NCI-H2196 treated with DMSO at 0.1 percent for 48 hours (cell line): ENCODE measurements around the gene ST8SIA2.

Experiments used
- DNase-seq: peaks from one replicate; lab custom pipeline; 2025; ENCODE audit not compliant: unreplicated experiment; lab: John Stamatoyannopoulos, UW

ST8SIA2 gene, protein sequence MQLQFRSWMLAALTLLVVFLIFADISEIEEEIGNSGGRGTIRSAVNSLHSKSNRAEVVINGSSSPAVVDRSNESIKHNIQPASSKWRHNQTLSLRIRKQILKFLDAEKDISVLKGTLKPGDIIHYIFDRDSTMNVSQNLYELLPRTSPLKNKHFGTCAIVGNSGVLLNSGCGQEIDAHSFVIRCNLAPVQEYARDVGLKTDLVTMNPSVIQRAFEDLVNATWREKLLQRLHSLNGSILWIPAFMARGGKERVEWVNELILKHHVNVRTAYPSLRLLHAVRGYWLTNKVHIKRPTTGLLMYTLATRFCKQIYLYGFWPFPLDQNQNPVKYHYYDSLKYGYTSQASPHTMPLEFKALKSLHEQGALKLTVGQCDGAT

DNA sequence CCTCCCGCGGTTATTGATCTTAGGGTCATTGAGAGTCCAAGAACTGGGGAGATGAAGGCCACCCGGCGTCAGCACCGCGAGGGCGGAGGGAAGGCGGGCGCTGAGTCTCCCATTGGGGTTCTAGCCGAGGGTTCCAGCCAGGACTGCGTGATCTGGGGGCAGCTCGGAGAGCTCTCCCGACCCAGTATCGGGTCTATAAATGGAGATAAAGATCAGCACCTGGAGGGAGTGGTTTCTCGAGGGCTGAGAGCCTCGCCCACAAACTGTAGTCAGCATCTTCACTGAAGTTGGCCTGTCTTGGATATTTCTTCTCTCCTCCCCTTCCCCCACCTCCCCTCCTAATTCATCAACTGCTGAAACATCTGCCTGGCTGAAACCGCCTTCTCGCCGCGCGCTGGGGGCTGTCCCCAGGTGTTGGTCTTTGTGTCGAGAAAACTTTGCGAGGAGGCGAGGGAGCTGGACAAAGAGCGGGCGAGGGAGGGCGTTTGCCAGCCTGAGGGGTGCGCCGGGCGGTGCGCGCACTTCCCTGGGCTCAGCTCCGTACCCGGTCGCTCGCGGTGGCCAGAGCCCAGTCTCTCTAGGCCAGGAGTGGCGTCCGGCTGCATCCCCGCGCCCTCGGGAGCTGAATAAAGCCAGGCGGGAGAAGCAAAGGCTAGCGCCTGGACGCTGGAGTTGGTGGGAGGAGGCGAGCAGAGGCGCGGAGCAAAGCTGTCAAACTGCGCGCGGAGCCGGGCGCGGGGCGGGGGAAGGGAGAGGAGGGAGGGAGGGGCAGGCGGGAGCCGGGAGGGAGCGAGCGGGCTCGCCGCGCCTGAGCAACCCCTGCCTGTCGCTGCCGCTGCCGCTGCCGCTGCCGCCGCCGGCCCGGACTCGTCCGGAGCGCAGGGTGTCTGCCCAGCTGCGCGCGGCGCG lies at the start of gene ST8SIA2:
TSS of gene ST8SIA2 (plus strand) at position 811 of the 909 bp plus-strand sequence. CDS start 184 bp downstream, outside the sequence.
- no peak for DNase-seq

DNA sequence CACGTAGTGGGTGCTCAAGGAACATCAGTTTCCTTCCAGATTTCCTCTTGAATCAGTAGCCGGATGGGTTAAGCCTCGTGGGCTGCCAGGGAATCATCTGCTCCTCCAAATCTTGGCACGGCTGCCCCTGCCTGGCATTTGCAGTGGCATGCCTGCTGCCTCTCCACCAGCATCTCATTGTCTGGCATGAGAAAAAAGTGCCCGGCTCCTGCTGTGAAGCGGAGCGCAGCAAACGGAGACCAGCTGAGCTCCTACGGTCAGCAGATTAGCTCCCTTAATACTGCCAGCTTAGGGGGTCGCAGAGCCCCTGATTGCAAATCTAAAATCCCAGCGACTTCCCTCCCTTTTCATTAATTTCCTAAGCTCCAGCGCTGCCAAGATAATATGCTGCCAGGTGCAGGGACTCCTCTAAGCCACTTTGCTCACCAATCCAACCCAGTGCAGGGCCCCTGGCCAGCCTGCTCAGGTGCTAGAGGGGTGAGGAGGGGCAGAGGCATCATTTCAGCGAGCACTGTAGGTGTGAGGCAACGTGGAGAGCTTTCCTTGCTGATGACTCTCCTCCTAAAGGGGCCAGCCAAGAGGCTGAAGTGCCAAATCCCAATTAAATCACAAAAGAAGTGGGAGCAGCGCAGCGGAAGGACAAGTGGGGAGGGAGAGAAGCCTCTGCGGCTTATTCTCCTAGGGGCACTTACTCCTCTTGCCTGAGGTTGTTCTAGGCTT lies 49.6 kb upstream of the ST8SIA2 start:
- peak; percentile 8 for DNase-seq

DNA sequence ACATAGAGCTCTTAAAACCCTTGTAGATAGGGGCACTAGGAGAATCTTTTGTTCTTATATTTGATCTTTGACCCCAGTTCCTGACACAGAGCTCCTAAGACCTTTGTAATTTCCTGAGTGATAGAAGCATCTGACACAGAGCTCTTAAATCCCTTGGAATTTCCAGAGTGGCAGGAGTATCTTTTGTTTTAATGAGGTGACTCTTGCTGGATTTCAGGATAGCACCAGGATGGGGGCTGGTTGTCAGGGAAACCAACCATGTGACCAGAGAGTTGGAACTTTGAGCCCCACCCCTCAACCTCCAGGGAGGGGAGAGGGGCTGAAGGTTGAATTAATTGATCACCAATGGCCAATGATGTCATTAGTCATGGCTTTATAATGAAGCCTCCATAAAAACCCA lies 47.6 kb upstream of the ST8SIA2 start:
- DNase-seq = no peak

DNA sequence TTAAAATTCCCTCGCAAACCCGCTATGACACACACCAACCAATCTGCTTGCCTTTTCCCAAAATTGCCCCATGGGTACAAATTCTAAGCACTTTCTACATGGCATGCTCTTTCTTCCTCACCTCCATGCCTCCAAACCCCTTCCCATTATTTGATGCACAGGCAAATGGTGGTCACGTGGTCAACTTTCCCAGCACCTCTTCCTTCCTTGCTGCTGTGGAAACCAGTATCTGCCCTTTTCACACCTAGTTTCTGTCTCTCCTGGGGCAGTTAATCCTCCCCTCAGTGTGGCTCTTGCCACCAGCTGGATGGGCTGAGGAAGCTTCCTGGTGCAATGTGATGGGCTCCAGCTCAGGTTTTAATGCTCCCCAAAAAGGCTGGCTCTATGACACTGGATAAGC lies 38.4 kb upstream of the ST8SIA2 start:
- DNase-seq = no peak

DNA sequence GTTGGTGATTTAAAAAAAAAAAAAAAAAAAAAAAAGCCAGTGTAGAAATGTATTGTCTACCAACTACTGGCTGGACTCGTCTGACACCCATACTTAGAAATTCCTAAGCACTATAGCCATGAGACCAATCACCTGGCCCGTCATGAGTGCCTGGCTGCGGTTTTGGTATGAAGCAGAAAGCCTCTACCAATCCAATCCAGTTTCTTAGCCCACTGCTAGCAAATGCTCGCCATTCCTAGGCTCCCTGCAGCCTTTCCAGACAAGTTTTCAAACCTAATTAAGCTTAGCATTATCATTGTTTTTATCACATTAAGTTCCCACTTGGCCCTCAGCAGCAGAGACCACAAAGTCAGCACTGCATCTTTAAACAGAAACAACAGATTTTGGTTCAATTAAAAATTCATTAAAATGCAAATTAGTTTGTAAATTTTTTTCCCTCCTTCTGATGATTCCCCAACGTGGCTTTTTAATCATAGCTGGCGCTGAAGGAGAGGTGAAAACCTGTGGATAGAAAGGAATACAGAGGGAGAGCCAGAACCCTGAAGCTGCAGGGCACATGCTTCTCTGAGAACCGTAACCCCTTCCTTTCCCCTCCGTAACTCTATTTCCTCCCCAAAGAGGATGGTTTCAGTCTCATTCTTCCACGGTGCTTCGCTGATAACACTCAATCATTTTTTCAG lies 32.2 kb upstream of the ST8SIA2 start:
- DNase-seq = no peak

DNA sequence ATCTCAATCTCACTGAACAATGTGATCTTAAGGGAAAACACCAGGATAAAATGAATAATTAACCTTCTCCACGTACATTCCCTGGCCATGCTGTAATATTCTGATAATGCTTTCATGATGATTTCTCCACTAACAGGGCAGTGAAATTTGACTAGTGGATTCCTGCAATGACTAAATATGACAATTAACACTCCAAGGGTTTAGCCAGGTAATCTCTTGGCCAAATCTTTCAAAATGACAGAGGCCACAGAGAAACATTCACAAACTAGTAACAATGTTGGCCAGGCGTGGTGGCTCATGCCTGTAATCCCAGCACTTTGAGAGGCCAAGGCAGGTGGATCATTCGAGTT lies 31.7 kb upstream of the ST8SIA2 start:
- no peak for DNase-seq

DNA sequence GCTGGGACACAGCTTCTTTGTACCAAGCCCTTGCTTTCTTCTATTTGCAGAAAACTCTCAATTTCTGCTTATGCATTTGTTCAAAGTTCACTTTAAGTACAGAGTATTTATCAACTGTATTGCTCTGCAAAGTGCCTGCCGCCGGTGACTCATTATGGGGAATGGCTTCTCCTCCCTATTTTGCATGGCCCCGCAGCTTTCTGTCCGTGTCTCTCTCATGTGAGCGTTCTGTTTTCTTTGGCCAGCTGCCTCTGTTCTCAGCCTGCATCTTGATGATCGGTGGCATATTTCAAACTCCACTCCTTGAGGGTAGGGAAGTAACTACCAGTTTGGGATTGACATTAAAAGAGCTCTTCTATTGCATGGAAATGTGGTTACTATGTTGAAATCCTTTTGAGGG lies 28.6 kb upstream of the ST8SIA2 start:
- no peak for DNase-seq

DNA sequence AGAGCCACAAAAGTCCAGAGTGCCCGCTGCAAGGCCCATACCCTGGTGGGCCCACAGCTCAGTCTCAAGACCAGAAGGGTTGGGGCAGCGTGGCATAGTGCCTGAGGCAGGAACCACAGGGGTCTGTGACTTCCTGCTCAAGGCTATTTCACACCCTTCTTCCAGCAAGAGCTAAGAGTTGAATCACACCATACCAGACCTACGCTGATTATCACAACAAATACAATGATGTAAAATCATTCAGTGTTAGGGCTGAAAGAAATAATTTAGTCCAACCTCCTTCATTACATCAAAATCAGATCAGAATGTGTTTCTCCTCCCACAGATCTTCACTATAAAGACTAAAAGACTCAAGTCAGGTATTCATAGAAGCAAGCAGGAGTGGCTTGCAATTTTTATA lies 27.8 kb upstream of the ST8SIA2 start:
- no peak for DNase-seq

DNA sequence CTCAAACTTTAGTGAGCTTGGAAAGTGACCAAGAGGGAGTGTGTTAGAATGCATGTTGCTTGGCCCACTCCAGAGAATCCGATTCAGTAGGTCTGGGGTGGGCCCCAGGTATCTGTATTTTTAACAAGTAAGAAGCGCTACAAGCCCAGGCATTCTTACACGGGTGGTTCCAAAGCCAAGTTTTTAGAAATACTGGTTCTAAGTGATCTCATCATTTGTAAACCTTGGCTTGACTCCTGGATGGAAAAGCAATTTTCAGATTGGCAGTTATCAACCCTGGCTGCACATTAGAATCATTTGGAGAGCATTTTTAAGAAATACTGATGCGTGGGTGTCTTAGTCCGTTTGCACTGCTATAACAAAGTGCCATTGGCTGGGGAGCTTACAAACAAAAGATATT lies 27.3 kb upstream of the ST8SIA2 start:
- no peak for DNase-seq

DNA sequence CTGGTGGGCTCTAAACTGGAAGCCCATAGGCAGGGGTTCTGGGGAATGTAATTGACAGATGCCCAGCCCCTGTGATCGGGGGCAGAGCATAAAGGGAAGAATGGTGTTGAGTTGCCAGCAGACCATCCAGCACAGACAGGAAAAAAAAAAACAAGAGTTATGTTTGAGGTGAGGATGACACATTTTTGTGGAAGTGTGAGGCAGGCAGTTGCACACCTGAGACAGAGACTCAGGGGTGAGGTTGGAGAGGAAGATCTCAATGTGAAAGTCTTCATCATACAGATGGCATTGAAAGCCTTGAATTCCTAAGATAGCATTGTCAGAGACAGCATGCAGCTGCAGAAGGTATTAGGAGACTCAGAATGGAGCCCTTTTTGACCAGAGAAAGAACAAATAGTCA lies 18.6 kb upstream of the ST8SIA2 start:
- DNase-seq = no peak

DNA sequence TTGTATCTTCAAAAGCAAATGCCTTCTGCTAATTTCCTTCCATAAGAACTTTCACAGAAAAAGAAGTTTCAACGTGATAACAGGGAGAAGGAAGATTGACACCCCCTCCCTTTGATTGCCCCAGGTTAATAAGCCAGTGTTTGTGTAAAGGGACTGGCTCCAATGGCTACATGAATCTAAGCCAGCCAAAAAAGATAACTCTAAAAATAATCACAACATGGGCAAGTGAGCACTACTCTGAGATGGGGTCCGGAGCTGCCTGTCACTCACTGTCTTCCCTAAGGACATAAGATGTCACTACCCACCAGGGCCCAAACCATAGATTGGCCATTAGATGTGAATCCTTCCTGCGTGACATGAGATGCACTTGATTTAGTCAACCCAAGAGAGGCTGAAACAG lies 17.6 kb upstream of the ST8SIA2 start:
- no peak for DNase-seq

DNA sequence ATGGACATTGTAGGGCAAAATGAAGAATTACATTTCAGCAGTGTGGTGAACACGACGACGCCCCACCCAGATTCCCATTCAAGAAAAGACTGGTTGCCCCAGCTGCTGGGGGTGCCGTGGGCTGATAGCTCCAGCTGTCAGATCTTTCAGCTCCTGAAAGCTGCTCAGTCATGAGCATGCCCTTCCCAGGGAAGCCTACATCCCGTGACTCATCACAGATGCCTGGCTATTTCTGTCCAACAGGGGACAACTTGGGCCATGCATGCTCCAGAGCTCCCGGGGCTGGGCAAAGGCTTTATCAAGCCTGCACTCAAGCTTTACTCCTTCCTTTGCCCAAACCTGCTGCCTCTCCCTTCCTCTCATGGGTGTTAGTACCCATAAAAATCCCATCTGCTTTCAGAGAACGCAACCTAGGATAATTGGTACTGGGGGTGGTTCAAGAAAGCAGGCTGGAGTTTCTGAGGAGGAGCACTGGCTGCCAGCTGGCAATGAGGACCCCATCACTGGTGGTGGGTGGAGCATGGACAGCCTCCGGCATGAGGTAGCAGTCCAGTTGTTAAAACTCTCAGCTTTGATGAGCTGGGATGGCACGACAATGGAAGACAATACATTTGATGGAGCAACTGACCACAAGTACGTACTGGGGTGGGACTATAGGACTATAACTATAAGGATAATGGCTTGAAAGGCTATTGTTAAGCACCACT lies 16.4 kb upstream of the ST8SIA2 start:
- DNase-seq = no peak

DNA sequence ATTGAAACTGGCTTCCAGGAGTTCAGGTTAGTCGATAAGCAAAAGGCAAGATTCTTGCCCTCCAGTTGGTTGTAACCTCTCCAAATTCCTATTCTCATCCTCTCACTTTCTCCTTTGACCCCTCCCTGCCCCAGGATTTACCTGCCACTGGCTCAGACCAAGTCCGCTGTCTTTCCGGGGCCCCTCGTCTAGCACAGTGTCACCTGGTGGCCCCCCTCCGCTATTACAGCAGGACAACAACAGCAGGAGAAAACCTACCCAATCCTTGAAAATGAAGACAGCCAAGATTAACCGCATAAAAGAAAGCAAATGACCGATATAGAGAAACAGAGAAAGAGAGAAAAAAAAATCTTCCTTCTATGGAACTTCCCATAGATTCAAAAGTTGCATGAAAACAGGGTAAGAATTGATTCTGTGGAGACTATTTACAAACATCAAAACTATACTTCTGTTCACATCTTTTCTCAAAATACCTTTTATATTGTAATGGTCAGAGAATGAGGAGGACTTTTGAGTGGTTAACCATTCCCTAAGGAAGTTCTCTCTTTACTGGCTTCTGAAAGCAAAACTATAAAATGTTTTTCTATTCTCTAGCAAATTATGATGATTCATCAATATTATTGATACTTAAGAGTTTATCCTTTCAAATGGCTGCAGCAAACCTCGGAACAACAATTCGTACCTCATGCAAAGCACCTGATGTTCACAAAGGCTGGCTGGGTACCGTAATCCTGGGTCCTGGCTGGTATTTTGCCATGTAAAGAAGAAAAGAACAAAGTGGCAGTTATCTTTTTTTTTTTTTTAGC lies 10.0 kb upstream of the ST8SIA2 start:
- no peak for DNase-seq

DNA sequence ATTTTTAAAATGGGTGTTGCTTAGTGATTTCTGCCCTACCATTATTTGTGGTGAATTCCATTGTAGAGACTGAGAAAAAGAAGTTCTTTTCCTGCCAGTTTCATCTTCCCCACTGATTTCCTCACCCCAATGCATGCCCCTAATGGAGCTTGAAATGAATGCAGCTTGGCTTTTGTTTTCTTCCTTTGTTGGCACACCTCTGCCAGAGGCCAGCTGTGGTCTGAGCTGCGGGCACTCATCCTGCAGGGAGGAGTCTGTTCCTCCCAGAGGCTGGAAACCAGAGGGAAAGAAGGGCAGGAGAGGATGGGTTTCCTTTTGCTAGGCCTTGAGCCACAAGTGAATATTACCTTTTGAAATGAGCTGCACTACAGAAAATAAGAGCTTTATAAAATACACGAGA lies 9.3 kb upstream of the ST8SIA2 start:
- DNase-seq = no peak

DNA sequence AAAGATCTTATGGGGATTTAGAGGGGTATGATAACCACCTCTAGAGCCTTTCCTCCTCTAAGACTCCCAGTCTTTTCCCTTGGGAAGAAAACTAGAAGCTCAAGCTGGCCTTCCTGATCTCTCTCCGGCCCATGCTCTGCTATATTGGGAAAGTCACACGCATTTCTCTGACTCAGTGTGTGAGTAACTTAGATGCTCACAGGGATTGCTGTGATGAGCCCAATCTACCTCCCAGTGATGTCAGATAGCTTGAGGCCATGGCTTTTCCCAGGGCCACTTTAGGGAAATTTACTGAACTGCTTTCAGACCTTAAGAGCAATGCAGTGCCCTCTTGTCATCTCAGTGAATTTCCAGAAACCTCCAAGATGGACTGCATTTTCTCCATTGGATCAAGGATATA lies 8.6 kb upstream of the ST8SIA2 start:
- DNase-seq = no peak

DNA sequence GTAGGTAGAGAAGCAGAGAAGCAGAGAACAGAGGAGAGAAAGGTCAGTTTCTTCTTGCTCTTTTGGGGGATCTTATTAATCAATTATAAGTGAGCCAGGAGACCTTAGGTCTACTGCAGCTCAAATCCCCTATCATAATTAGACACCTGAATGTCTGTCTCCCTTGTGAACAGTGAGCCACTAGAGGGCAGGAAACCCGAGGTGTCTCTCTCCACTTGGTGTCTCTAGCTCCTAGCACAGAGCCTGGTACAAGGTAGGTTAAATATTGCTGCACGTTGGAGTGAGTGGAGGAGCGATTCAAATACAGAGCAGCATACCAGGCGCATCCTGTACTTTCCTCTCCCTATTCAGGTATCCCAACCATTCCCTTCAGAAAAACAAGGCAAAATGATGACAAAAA lies 2.0 kb upstream of the ST8SIA2 start:
- no peak for DNase-seq

DNA sequence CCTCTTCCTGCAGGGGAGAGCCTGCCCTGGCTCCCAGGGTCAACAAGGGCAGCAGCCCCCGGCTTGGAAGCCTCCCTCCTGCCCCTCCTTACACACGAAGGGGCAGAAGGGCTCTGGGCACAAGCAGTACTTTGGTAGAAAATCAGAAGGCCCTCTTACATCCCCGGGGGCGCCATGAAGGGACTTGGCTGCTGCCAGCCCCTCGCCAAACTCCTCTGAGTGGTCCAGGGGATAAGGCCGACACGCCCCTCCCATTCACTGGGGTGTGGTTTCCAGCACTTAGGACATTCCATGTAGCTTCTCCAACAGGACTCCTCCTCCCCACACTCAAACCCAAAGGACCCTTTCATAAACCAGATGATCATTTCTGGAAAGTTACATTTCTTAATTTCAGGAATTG lies 1.2 kb upstream of the ST8SIA2 start:
- no peak for DNase-seq

DNA sequence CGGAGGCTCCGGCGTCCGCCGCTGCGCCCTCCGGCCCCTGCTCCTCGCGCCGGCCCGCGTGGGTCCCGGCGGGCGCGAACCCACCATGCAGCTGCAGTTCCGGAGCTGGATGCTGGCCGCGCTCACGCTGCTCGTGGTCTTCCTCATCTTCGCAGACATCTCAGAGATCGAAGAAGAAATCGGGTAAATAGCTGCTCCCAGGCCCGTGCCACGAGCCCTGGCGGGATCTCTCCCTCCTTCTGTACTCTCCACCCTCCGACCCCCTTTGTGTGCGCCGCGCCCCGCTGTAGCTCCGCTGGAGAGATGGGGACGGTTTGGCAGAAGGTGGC lies 263 bp downstream of the ST8SIA2 start:
- no peak for DNase-seq

DNA sequence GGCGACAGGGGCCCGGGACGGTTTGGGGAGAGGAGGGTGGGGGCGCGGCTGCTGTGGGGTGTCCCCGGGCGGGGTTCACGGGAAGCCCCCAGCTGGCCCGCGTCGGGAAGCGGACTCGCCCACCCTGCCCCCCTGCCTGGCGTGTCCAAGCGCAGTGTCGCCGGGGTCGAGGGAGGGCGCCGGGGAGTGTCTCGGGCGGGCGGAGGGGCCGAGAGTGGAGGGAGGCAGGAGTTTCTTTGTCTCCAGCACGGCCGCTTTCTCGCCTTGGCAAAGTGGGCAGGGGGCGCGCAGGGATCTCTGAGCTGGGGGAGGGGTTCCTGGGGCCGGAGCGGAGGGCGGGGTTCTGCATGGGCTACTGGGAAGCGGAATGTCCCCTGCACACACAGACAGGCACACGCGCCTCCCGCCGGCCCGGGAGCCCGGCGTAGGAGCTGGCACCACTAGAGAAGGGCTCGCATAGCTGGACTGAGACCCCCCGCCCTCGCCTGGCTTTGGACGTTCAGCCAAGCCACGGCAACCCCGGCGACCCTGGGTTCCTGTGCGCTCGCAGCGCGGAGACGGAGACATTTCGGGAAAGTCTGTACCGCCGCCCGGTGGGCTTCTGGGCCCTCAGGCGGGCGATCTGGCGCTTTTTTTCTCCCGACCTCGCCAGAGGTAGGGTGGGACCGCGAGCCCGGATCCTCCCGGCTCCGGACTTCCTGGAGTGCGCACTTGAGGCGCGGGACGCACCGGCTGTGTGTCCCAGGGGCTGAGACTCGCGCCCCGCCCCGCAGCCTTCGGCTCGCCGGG lies 822 bp downstream of the ST8SIA2 start:
- no peak for DNase-seq
